ENCODE data around the gene UGP2. TPM values are rescaled to one million over a fixed set of nuclear protein-coding genes. Genes with fewer than 3 reads are reported as not detected.

UGP2 gene
- polyA plus RNA-seq (2013, experiment 1 of 2): 361 TPM
- polyA plus RNA-seq (2013, experiment 2 of 2): 376 TPM

DNA sequence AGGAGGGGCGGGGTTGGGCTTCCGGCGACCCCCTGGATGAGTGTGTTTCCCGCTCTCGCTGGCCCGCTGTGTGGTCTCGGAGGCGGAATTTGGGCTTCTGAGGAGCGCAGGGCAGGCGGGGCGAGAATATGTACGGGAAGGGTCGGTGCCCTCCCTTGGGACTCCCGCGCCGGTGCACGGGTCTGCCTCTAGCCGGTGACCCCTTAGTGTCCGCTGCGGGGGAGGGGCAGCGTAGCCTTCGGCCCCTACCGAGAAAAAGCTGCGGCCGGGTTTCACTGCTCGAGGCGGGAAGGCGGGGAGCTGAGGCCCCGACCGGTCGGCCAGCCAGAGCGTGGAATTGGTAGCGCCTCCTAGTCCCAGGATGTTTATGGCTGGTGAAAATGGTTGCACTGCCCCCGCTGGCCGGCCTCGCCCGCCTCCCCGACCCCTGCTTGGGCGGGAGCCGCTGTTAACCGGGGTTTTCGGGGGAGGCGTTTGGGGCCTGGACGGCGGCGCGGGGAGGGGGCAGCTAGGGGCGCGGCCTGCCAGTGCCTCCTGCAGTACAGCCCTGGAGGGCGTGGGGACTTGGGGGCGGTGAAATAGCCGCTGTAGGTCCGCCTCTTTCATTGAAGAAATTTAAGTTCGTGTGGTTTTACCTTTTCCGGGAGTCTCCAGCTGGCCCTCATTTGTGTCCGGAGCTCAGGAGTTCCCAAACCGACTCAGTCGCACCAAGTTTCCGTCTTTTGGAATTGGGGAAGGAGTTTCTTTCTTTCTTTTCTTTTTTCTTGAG lies at the start of gene UGP2:
Gene UGP2, plus strand, starts transcription at position 643 of the 769 bp plus-strand sequence. CDS start 290 bp downstream, outside the sequence.
- Histone ChIP-seq H4K8ac (ENCODE audit: low read depth, low read length) (peak within 1 kb of the TSS; percentile 76), H4K5ac (ENCODE audit: low read length) (no peak within 1 kb of the TSS), H2AK5ac (ENCODE audit: low read length) (no peak within 1 kb of the TSS), H2BK120ac (ENCODE audit: low read depth, low read length) (peak within 1 kb of the TSS; percentile 69), H3K4ac (ENCODE audit: low read depth, low read length) (peak within 1 kb of the TSS; percentile 25), H3K79me2 (ENCODE audit: control insufficient read depth, insufficient read depth, low read length) (peaks cover 43% of the 10 kb centered on the region), H3K4me1 (ENCODE audit: control insufficient read depth, low read depth, low read length) (peaks cover 2% of the 10 kb centered on the region), H3K23ac (ENCODE audit: low read length) (peak within 1 kb of the TSS; percentile 54), H3K4me2 (ENCODE audit: low read length) (peak within 1 kb of the TSS; percentile 72), H3K36me3 (ENCODE audit: control insufficient read depth, insufficient read depth, low read length) (no peaks in the 10 kb centered on the region), H3K18ac (ENCODE audit: low read length) (peak within 1 kb of the TSS; percentile 94), H2BK15ac (replicated peaks; ENCODE audit: low read depth) (no peak within 1 kb of the TSS), H3K79me1 (ENCODE audit: low read length) (no peaks in the 10 kb centered on the region), H3K27me3 (ENCODE audit: insufficient read depth, low read length, poor library complexity) (no peaks in the 10 kb centered on the region), H3K4me3 (ENCODE audit: low read length) (peak within 1 kb of the TSS; percentile 93), H3K56ac (ENCODE audit: low read length) (peak within 1 kb of the TSS; percentile 98), H2BK5ac (ENCODE audit: low read length) (peak within 1 kb of the TSS; percentile 90), H3K9ac (ENCODE audit: low read length) (peak within 1 kb of the TSS; percentile 95), H3K27ac (ENCODE audit: low read depth, low read length) (peak within 1 kb of the TSS; percentile 100)
- DNase-seq: peak; percentile 98
- WGBS (ENCODE audit: extremely low coverage, insufficient coverage, low lambda C conversion rate): no CpG with 5 or more reads among the region's 59 CpGs

DNA sequence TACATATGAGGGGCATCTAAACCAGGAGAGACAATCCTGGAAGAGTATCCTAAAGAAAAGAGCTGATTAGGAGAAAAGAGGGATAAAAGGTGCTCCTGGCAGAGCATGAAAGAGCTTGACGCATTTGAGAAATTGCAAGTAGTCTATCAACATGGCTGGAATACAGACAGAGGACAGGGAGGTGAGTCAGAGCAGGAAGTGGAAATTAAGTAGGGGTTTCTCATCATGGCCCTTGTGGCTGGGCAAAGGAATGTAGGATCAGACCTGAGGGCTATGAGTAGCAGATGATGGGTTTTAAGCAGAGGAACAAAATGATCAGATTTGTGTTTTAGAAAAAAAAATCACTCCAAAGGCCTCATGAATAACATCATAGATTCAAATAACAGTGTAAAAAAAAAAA lies 49.2 kb upstream of the UGP2 start:
- Histone ChIP-seq H4K5ac (ENCODE audit: low read length) (no peak overlapping the region), H3K79me1 (ENCODE audit: low read length) (no peaks in the 10 kb centered on the region), H3K79me2 (ENCODE audit: control insufficient read depth, insufficient read depth, low read length) (no peaks in the 10 kb centered on the region), H3K27ac (ENCODE audit: low read depth, low read length) (no peak overlapping the region), H2AK5ac (ENCODE audit: low read length) (no peak overlapping the region), H3K36me3 (ENCODE audit: control insufficient read depth, insufficient read depth, low read length) (no peaks in the 10 kb centered on the region), H2BK5ac (ENCODE audit: low read length) (no peak overlapping the region), H3K27me3 (ENCODE audit: insufficient read depth, low read length, poor library complexity) (no peaks in the 10 kb centered on the region), H3K4ac (ENCODE audit: low read depth, low read length) (no peak overlapping the region), H3K56ac (ENCODE audit: low read length) (no peak overlapping the region), H4K8ac (ENCODE audit: low read depth, low read length) (no peak overlapping the region), H3K4me1 (ENCODE audit: control insufficient read depth, low read depth, low read length) (no peaks in the 10 kb centered on the region), H3K9ac (ENCODE audit: low read length) (no peak overlapping the region), H2BK120ac (ENCODE audit: low read depth, low read length) (no peak overlapping the region), H3K23ac (ENCODE audit: low read length) (no peak overlapping the region), H3K18ac (ENCODE audit: low read length) (no peak overlapping the region), H3K4me2 (ENCODE audit: low read length) (no peak overlapping the region), H2BK15ac (replicated peaks; ENCODE audit: low read depth) (no peak overlapping the region), H3K4me3 (ENCODE audit: low read length) (no peak overlapping the region)
- DNase-seq: peak; percentile 70
- no CpG with 5 or more reads among the region's 1 CpG for WGBS (ENCODE audit: extremely low coverage, insufficient coverage, low lambda C conversion rate)

- H3K27ac ChIP-seq (ENCODE audit: low read depth, low read length): no peak overlapping the region
- no peak overlapping the region for H2BK120ac ChIP-seq (ENCODE audit: low read depth, low read length)
- H2BK5ac ChIP-seq (ENCODE audit: low read length): no peak overlapping the region
- no peak overlapping the region for H3K4ac ChIP-seq (ENCODE audit: low read depth, low read length)
- H3K18ac ChIP-seq (ENCODE audit: low read length): no peak overlapping the region
- no peak overlapping the region for H4K5ac ChIP-seq (ENCODE audit: low read length)
- H3K4me1 ChIP-seq (ENCODE audit: control insufficient read depth, low read depth, low read length): no peaks in the 10 kb centered on the region
- H3K36me3 ChIP-seq (ENCODE audit: control insufficient read depth, insufficient read depth, low read length): no peaks in the 10 kb centered on the region
- no peak overlapping the region for H2AK5ac ChIP-seq (ENCODE audit: low read length)
- no peak overlapping the region for H3K23ac ChIP-seq (ENCODE audit: low read length)
- no peak overlapping the region for H2BK15ac ChIP-seq (replicated peaks; ENCODE audit: low read depth)
- H3K56ac ChIP-seq (ENCODE audit: low read length): no peak overlapping the region
- H3K4me3 ChIP-seq (ENCODE audit: low read length): no peak overlapping the region
- H4K8ac ChIP-seq (ENCODE audit: low read depth, low read length): no peak overlapping the region
- H3K79me1 ChIP-seq (ENCODE audit: low read length): no peaks in the 10 kb centered on the region
- H3K79me2 ChIP-seq (ENCODE audit: control insufficient read depth, insufficient read depth, low read length): no peaks in the 10 kb centered on the region
- H3K9ac ChIP-seq (ENCODE audit: low read length): no peak overlapping the region
- no peak overlapping the region for H3K4me2 ChIP-seq (ENCODE audit: low read length)
- no peaks in the 10 kb centered on the region for H3K27me3 ChIP-seq (ENCODE audit: insufficient read depth, low read length, poor library complexity)
- no CpG with 5 or more reads among the region's 1 CpG for WGBS (ENCODE audit: extremely low coverage, insufficient coverage, low lambda C conversion rate)
- no peak for DNase-seq
Measured at GRCh38 chr2:63796366-63796765, 45.3 kb upstream of the UGP2 start.

DNA sequence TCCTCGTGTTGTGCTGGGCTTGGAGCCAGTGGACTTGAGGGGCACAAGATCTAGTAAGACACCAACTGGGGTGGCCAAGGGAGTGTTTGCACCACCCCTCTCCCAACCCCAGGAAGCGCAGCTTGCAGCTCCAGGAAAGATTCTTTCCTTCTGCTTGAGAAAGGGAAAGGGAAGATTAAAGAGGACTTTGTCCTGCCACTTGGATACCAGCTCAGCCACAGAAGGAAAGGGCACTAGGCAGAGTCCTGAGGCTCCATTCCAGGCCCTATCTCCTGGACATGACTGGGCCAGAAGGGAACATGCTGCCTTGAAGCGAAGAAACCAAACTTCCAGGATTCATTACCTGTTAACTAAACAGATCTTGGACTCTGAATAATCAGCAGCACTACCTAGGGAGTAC lies 44.9 kb upstream of the UGP2 start:
- no peaks in the 10 kb centered on the region for H3K79me1 ChIP-seq (ENCODE audit: low read length)
- H4K5ac ChIP-seq (ENCODE audit: low read length): no peak overlapping the region
- no peak overlapping the region for H2BK15ac ChIP-seq (replicated peaks; ENCODE audit: low read depth)
- no peak overlapping the region for H2BK120ac ChIP-seq (ENCODE audit: low read depth, low read length)
- H3K18ac ChIP-seq (ENCODE audit: low read length): no peak overlapping the region
- DNase-seq: no peak
- no peak overlapping the region for H3K56ac ChIP-seq (ENCODE audit: low read length)
- no peak overlapping the region for H3K9ac ChIP-seq (ENCODE audit: low read length)
- H2AK5ac ChIP-seq (ENCODE audit: low read length): no peak overlapping the region
- H4K8ac ChIP-seq (ENCODE audit: low read depth, low read length): no peak overlapping the region
- H3K4me1 ChIP-seq (ENCODE audit: control insufficient read depth, low read depth, low read length): no peaks in the 10 kb centered on the region
- no CpG with 5 or more reads among the region's 3 CpGs for WGBS (ENCODE audit: extremely low coverage, insufficient coverage, low lambda C conversion rate)
- no peak overlapping the region for H3K27ac ChIP-seq (ENCODE audit: low read depth, low read length)
- H3K4ac ChIP-seq (ENCODE audit: low read depth, low read length): no peak overlapping the region
- no peaks in the 10 kb centered on the region for H3K79me2 ChIP-seq (ENCODE audit: control insufficient read depth, insufficient read depth, low read length)
- no peak overlapping the region for H3K4me2 ChIP-seq (ENCODE audit: low read length)
- H2BK5ac ChIP-seq (ENCODE audit: low read length): no peak overlapping the region
- no peaks in the 10 kb centered on the region for H3K27me3 ChIP-seq (ENCODE audit: insufficient read depth, low read length, poor library complexity)
- H3K36me3 ChIP-seq (ENCODE audit: control insufficient read depth, insufficient read depth, low read length): no peaks in the 10 kb centered on the region
- H3K23ac ChIP-seq (ENCODE audit: low read length): no peak overlapping the region
- no peak overlapping the region for H3K4me3 ChIP-seq (ENCODE audit: low read length)

GRCh38 chr2:63801455-63801854 lies 40.2 kb upstream of the UGP2 start:
- Histone ChIP-seq H4K8ac (ENCODE audit: low read depth, low read length) (no peak overlapping the region), H2AK5ac (ENCODE audit: low read length) (no peak overlapping the region), H3K23ac (ENCODE audit: low read length) (no peak overlapping the region), H3K18ac (ENCODE audit: low read length) (no peak overlapping the region), H3K4me3 (ENCODE audit: low read length) (no peak overlapping the region), H3K4me2 (ENCODE audit: low read length) (no peak overlapping the region), H3K4ac (ENCODE audit: low read depth, low read length) (no peak overlapping the region), H3K79me1 (ENCODE audit: low read length) (no peaks in the 10 kb centered on the region), H2BK15ac (replicated peaks; ENCODE audit: low read depth) (no peak overlapping the region), H2BK5ac (ENCODE audit: low read length) (no peak overlapping the region), H2BK120ac (ENCODE audit: low read depth, low read length) (no peak overlapping the region), H3K56ac (ENCODE audit: low read length) (no peak overlapping the region), H3K27me3 (ENCODE audit: insufficient read depth, low read length, poor library complexity) (no peaks in the 10 kb centered on the region), H3K9ac (ENCODE audit: low read length) (no peak overlapping the region), H3K36me3 (ENCODE audit: control insufficient read depth, insufficient read depth, low read length) (no peaks in the 10 kb centered on the region), H4K5ac (ENCODE audit: low read length) (no peak overlapping the region), H3K27ac (ENCODE audit: low read depth, low read length) (no peak overlapping the region), H3K4me1 (ENCODE audit: control insufficient read depth, low read depth, low read length) (no peaks in the 10 kb centered on the region), H3K79me2 (ENCODE audit: control insufficient read depth, insufficient read depth, low read length) (no peaks in the 10 kb centered on the region)
- DNase-seq: no peak
- WGBS (ENCODE audit: extremely low coverage, insufficient coverage, low lambda C conversion rate): no CpG with 5 or more reads among the region's 6 CpGs

DNA sequence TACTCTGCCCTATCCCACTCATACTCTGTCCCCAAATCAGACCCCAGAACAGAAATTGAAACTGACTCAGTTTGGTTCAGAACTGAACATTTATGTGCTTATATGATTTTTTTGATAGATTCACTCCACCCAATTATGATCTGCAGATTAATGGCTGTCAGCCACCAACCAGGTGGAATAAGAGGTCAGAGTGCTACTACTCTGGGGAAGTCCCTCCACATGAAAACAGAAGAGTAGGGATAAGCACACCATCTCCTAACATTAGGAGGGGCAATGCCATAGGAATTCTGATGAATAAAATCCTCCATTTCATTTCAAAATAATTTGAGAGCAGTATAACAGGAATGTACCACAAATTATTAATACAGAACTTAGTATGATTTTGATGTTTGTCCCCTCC lies 36.3 kb upstream of the UGP2 start:
- no peak overlapping the region for H3K27ac ChIP-seq (ENCODE audit: low read depth, low read length)
- H3K9ac ChIP-seq (ENCODE audit: low read length): no peak overlapping the region
- H2BK5ac ChIP-seq (ENCODE audit: low read length): no peak overlapping the region
- no peaks in the 10 kb centered on the region for H3K27me3 ChIP-seq (ENCODE audit: insufficient read depth, low read length, poor library complexity)
- H3K4ac ChIP-seq (ENCODE audit: low read depth, low read length): no peak overlapping the region
- H3K79me2 ChIP-seq (ENCODE audit: control insufficient read depth, insufficient read depth, low read length): no peaks in the 10 kb centered on the region
- no peaks in the 10 kb centered on the region for H3K4me1 ChIP-seq (ENCODE audit: control insufficient read depth, low read depth, low read length)
- no peak overlapping the region for H2BK120ac ChIP-seq (ENCODE audit: low read depth, low read length)
- no peak overlapping the region for H3K56ac ChIP-seq (ENCODE audit: low read length)
- H3K18ac ChIP-seq (ENCODE audit: low read length): no peak overlapping the region
- H3K4me3 ChIP-seq (ENCODE audit: low read length): no peak overlapping the region
- H3K23ac ChIP-seq (ENCODE audit: low read length): no peak overlapping the region
- H3K36me3 ChIP-seq (ENCODE audit: control insufficient read depth, insufficient read depth, low read length): no peaks in the 10 kb centered on the region
- no peaks in the 10 kb centered on the region for H3K79me1 ChIP-seq (ENCODE audit: low read length)
- H4K8ac ChIP-seq (ENCODE audit: low read depth, low read length): no peak overlapping the region
- H3K4me2 ChIP-seq (ENCODE audit: low read length): no peak overlapping the region
- H2BK15ac ChIP-seq (replicated peaks; ENCODE audit: low read depth): no peak overlapping the region
- no peak overlapping the region for H4K5ac ChIP-seq (ENCODE audit: low read length)
- no peak for DNase-seq
- H2AK5ac ChIP-seq (ENCODE audit: low read length): no peak overlapping the region
